Testis (tissue), 2 donors: ENCODE results near the gene ITGA8.

ENCODE experiments used
- POLR2A ChIP-seq: fragments of 450-650 bp; IDR thresholded peaks from one replicate; pipeline ENCODE4 v1.6.1; 2017; ENCODE audit warnings: antibody characterized with exemption, mild to moderate bottlenecking, moderate library complexity
- TF ChIP-seq, protein P1 (sequence below), 3 experiments: fragments of 450-650 bp in 2 of 3; fragments of 200-600 bp in 1 of 3; sonication (generic) in 1 of 3; IDR thresholded peaks; one replicate each; pipeline ENCODE4 v1.5.1; 2016 to 2019; ENCODE audit warnings: antibody characterized with exemption in 3 of 3, mild to moderate bottlenecking in 2 of 3, moderate library complexity in 1 of 3

DNA sequence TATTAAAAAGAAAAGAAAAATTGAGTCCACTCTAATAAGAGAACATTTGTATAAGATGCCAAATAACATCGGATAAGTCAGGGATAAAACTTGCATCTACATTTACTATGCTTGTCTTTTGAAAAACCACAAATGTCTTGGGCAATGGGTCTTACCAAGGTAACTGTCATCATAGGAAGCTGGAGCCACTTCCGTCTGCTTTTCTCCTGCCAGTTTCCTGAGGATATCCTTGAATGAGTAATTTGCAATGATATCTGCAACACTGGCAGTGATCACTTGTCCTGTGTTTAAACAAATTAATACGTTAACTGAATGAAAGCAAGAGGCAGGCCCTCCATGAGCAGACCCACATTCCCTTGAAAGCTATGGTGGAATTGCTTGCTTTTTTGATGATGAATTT, 47.3 kb downstream of the ITGA8 start:
- TF ChIP-seq, protein P1, sequence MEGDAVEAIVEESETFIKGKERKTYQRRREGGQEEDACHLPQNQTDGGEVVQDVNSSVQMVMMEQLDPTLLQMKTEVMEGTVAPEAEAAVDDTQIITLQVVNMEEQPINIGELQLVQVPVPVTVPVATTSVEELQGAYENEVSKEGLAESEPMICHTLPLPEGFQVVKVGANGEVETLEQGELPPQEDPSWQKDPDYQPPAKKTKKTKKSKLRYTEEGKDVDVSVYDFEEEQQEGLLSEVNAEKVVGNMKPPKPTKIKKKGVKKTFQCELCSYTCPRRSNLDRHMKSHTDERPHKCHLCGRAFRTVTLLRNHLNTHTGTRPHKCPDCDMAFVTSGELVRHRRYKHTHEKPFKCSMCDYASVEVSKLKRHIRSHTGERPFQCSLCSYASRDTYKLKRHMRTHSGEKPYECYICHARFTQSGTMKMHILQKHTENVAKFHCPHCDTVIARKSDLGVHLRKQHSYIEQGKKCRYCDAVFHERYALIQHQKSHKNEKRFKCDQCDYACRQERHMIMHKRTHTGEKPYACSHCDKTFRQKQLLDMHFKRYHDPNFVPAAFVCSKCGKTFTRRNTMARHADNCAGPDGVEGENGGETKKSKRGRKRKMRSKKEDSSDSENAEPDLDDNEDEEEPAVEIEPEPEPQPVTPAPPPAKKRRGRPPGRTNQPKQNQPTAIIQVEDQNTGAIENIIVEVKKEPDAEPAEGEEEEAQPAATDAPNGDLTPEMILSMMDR (IDR thresholded peaks at IDR 0.05), result no peak
- no peak for TF ChIP-seq POLR2A
